ENCODE measurements around the gene ZNF263.
A peak's percentile ranks its signal among the peaks of the same experiment; 100 is the strongest.

Gene ZNF263

GRCh38 chr16:3282103-3282729, 1.1 kb upstream of the ZNF263 start:
- H3K27ac ChIP-seq: peak overlapping the region; percentile 91

GRCh38 chr16:3283543-3284447, 504 bp downstream of the ZNF263 start:
- H3K27me3 ChIP-seq (ENCODE audit: insufficient read depth, low read depth): no peaks in the 10 kb centered on the region
- peak overlapping the region; percentile 83 for H3K4me2 ChIP-seq
- H3K79me2 ChIP-seq (ENCODE audit: insufficient read depth, low read depth): peaks cover 40% of the 10 kb centered on the region
- H3K36me3 ChIP-seq (ENCODE audit: insufficient read depth): peaks cover 21% of the 10 kb centered on the region; the same call in 1 of the 2 replicates
- H3K4me3 ChIP-seq (IDR thresholded peaks at IDR 0.05; ENCODE audit: insufficient read depth, low read depth, low read length): no peak overlapping the region
- peaks cover 25% of the 10 kb centered on the region for H3K4me1 ChIP-seq (ENCODE audit: low read depth, poor library complexity, severe bottlenecking)
- H4K20me1 ChIP-seq (ENCODE audit: insufficient read depth): no peaks in the 10 kb centered on the region
- peak overlapping the region; percentile 91 for H3K27ac ChIP-seq
- TF ChIP-seq CTCF (conservative IDR thresholded peaks at IDR 0.05; ENCODE audit: low read depth, low read length): no peak
- H3K9ac ChIP-seq: peak overlapping the region; percentile 88
- H2AFZ ChIP-seq (ENCODE audit: low read depth): peak overlapping the region; percentile 65

More at GRCh38 chr16:3282103-3282729, 1.1 kb upstream of the ZNF263 start:
- H3K4me1 ChIP-seq (ENCODE audit: low read depth, poor library complexity, severe bottlenecking): peaks cover 25% of the 10 kb centered on the region
- H3K79me2 ChIP-seq (ENCODE audit: insufficient read depth, low read depth): peaks cover 34% of the 10 kb centered on the region
- H3K36me3 ChIP-seq (ENCODE audit: insufficient read depth): peaks cover 14% of the 10 kb centered on the region; the same call in 1 of the 2 replicates
- peak overlapping the region; percentile 65 for H2AFZ ChIP-seq (ENCODE audit: low read depth)
- H3K4me2 ChIP-seq: peak overlapping the region; percentile 52
- peak overlapping the region; percentile 88 for H3K9ac ChIP-seq
- TF ChIP-seq CTCF (conservative IDR thresholded peaks at IDR 0.05; ENCODE audit: low read depth, low read length): 0 out of 2 replicates have a peak, but pooled peaks have one; percentile 32
- H3K27me3 ChIP-seq (ENCODE audit: insufficient read depth, low read depth): no peaks in the 10 kb centered on the region
- no peaks in the 10 kb centered on the region for H4K20me1 ChIP-seq (ENCODE audit: insufficient read depth)
- no peak overlapping the region for H3K4me3 ChIP-seq (IDR thresholded peaks at IDR 0.05; ENCODE audit: insufficient read depth, low read depth, low read length)

GRCh38 chr16:3285131-3285530, 1.8 kb downstream of the ZNF263 start:
- H3K4me1 ChIP-seq (ENCODE audit: low read depth, poor library complexity, severe bottlenecking): peaks cover 25% of the 10 kb centered on the region
- TF ChIP-seq CTCF (conservative IDR thresholded peaks at IDR 0.05; ENCODE audit: low read depth, low read length): no peak
- H3K4me3 ChIP-seq (IDR thresholded peaks at IDR 0.05; ENCODE audit: insufficient read depth, low read depth, low read length): no peak overlapping the region
- H4K20me1 ChIP-seq (ENCODE audit: insufficient read depth): no peaks in the 10 kb centered on the region
- H3K4me2 ChIP-seq: peak overlapping the region; percentile 83
- no peak overlapping the region for H2AFZ ChIP-seq (ENCODE audit: low read depth)
- peaks cover 53% of the 10 kb centered on the region for H3K79me2 ChIP-seq (ENCODE audit: insufficient read depth, low read depth)
- peaks cover 29% of the 10 kb centered on the region for H3K36me3 ChIP-seq (ENCODE audit: insufficient read depth)
- H3K9ac ChIP-seq: no peak overlapping the region
- no peak overlapping the region for H3K27ac ChIP-seq
- no peaks in the 10 kb centered on the region for H3K27me3 ChIP-seq (ENCODE audit: insufficient read depth, low read depth)

- Histone ChIP-seq H3K4me2 (no peak overlapping the region), H3K4me3 (IDR thresholded peaks at IDR 0.05; ENCODE audit: insufficient read depth, low read depth, low read length) (no peak overlapping the region), H3K27me3 (ENCODE audit: insufficient read depth, low read depth) (no peaks in the 10 kb centered on the region), H3K36me3 (ENCODE audit: insufficient read depth) (peaks cover 47% of the 10 kb centered on the region), H3K9ac (no peak overlapping the region), H2AFZ (ENCODE audit: low read depth) (no peak overlapping the region), H3K4me1 (ENCODE audit: low read depth, poor library complexity, severe bottlenecking) (peaks cover 2% of the 10 kb centered on the region), H4K20me1 (ENCODE audit: insufficient read depth) (no peaks in the 10 kb centered on the region), H3K27ac (no peak overlapping the region), H3K79me2 (ENCODE audit: insufficient read depth, low read depth) (peaks cover 35% of the 10 kb centered on the region)
- TF ChIP-seq CTCF (conservative IDR thresholded peaks at IDR 0.05; ENCODE audit: low read depth, low read length): no peak
Measured at GRCh38 chr16:3289998-3290673, 6.8 kb downstream of the ZNF263 start.
